GM20000 (cell line): ENCODE data around the gene USP47.

ENCODE experiments used
- DNase-seq: peaks from one replicate; pipeline ENCODE4 v3.0.0; 2012; ENCODE audit warnings: low spot score
- TF ChIP-seq, protein P1 (sequence below): IDR thresholded peaks from 2 replicates; pipeline ENCODE4 v1.5.1; 2012; ENCODE audit warnings: mild to moderate bottlenecking, control low read depth; ENCODE audit errors: extremely low read depth, missing control alignments

Gene USP47

GRCh38 chr11:11948242-11948947 is 106.6 kb downstream of the USP47 start:
- TF ChIP-seq, protein P1, sequence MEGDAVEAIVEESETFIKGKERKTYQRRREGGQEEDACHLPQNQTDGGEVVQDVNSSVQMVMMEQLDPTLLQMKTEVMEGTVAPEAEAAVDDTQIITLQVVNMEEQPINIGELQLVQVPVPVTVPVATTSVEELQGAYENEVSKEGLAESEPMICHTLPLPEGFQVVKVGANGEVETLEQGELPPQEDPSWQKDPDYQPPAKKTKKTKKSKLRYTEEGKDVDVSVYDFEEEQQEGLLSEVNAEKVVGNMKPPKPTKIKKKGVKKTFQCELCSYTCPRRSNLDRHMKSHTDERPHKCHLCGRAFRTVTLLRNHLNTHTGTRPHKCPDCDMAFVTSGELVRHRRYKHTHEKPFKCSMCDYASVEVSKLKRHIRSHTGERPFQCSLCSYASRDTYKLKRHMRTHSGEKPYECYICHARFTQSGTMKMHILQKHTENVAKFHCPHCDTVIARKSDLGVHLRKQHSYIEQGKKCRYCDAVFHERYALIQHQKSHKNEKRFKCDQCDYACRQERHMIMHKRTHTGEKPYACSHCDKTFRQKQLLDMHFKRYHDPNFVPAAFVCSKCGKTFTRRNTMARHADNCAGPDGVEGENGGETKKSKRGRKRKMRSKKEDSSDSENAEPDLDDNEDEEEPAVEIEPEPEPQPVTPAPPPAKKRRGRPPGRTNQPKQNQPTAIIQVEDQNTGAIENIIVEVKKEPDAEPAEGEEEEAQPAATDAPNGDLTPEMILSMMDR: no peak
- DNase-seq: no peak

DNA sequence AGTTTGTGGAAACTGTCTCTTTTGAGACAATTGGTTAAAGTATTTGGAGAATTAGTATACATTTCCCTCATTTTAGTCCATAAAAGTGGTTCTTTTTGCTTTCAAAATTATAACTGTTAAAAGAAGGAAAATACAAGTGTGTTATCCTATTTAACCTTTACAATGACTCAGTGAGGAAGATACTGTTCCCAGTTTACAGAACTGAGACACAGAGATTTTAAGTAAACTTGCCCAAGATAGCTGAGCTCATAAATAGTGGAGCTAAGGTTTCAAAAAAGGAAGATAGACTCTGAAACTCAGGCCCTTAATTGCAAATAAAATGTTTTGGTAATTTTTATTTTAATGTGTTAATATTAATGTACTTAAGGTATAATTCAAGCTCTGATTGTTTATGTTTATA is 107.7 kb downstream of the USP47 start:
- DNase-seq: no peak
- TF ChIP-seq, protein P1: no peak

GRCh38 chr11:11952036-11952435 is 110.3 kb downstream of the USP47 start:
- DNase-seq: no peak
- TF ChIP-seq, protein P1: no peak

DNA sequence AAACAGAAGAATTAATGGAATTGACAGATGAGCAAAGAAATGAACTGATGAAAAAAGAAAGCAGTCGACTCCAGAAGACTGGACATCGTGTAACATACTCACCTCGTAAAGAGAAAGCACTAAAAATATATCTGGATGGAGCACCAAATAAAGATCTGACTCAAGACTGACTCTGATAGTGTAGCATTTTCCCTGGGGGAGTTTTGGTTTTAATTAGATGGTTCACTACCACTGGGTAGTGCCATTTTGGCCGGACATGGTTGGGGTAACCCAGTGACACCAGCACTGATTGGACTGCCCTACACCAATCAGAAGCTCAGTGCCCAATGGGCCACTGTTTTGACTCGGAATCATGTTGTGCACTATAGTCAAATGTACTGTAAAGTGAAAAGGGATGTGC is 114.2 kb downstream of the USP47 start:
- DNase-seq: no peak
- TF ChIP-seq, protein P1: no peak

- DNase-seq: no peak
Observed at GRCh38 chr11:11958403-11959231, 116.8 kb downstream of the USP47 start.

DNA sequence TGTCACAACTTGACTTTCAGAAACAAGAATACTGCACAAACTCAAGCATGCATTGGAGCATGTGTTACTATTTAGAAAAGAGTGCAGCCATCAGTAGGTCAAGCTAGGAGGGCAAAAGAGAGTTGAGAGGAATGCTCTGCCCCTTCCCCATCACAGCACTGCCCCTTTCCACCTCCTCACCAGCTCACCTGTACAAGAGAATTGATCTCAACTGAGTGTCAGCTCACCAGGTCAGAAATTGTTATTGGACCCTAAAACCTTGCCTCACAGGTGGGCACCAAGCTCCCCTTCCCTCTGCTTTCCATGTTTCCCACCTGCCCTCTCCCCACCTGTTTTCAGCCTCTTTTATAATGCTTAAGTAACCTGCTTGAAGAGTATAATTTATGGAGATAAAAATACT is 117.8 kb downstream of the USP47 start:
- TF ChIP-seq, protein P1: no peak
- DNase-seq: no peak

More at GRCh38 chr11:11958403-11959231, 116.8 kb downstream of the USP47 start:
- TF ChIP-seq, protein P1: no peak

- TF ChIP-seq, protein P1: no peak
- no peak for DNase-seq
Observed at GRCh38 chr11:11960687-11961086, 118.9 kb downstream of the USP47 start.
